IMR-90 (cell line): ENCODE measurements around the gene KCNAB3. TPM values are rescaled to one million over a fixed set of nuclear protein-coding genes. Genes with fewer than 3 reads are reported as not detected.

ENCODE experiments used
- ATAC-seq: fragments of 200-7000 bp; cut with Tn5 transposase; 2 replicates; pipeline ENCODE4 v1.9.1; 2020; ENCODE audit warnings: low read depth, mild to moderate bottlenecking, moderate library complexity
- BruUV-seq: library from RNA; stranded (reverse); fragments of 400-500 nt; replicated peaks from 2 replicates; lab custom pipeline; 2021; lab: Mats Ljungman, UMichigan
- CTCF ChIA-PET: fragments of 300-600 bp; formaldehyde crosslinking; extraction: SDS; loops from one replicate; lab custom pipeline; 2021; ENCODE audit warnings: antibody characterized with exemption; lab: Yijun Ruan, JAX
- POLR2A ChIA-PET: fragments of 300-600 bp; sonication (Branson Sonifier 250); formaldehyde crosslinking; loops from one replicate; lab custom pipeline; 2022; ENCODE audit warnings: antibody characterized with exemption; ENCODE audit not compliant: unreplicated experiment; lab: Charles Lee
- DNase-seq: peaks from one replicate; pipeline ENCODE4 v3.0.0; 2013
- H2AFZ ChIP-seq: replicated peaks from 2 replicates; pipeline ENCODE3; 2013; ENCODE audit warnings: low read length, mild to moderate bottlenecking; ENCODE audit not compliant: poor library complexity
- H2AK5ac ChIP-seq: 2 replicates; pipeline ENCODE4 v1.6.1; 2013; ENCODE audit warnings: low read depth, low read length, inconsistent platforms
- H2AK9ac ChIP-seq: replicated peaks from 2 replicates; pipeline ENCODE3; 2013; ENCODE audit warnings: mild to moderate bottlenecking, low read depth, low read length, moderate library complexity; ENCODE audit not compliant: poor library complexity
- H2BK120ac ChIP-seq: 2 replicates; pipeline ENCODE4 v1.6.1; 2013; ENCODE audit warnings: low read depth, low read length, inconsistent platforms
- H2BK15ac ChIP-seq: 3 replicates; pipeline ENCODE4 v1.6.1; 2013; ENCODE audit warnings: low read depth, low read length, inconsistent platforms
- H2BK20ac ChIP-seq: 2 replicates; pipeline ENCODE4 v1.6.1; 2013; ENCODE audit warnings: low read depth, mild to moderate bottlenecking, inconsistent platforms, low read length, moderate library complexity
- H2BK5ac ChIP-seq: 2 replicates; pipeline ENCODE4 v1.6.1; 2013; ENCODE audit warnings: mild to moderate bottlenecking, low read depth, low read length, inconsistent platforms; ENCODE audit not compliant: poor library complexity, severe bottlenecking
- H3K14ac ChIP-seq: replicated peaks from 2 replicates; pipeline ENCODE4 v1.6.1; 2013; ENCODE audit warnings: low read depth, low read length, inconsistent platforms
- H3K18ac ChIP-seq: 2 replicates; pipeline ENCODE4 v1.6.1; 2013; ENCODE audit warnings: low read depth, low read length, control low read depth
- H3K23ac ChIP-seq: 2 replicates; pipeline ENCODE4 v1.6.1; 2013; ENCODE audit warnings: low read depth, low read length, inconsistent platforms
- H3K27ac ChIP-seq: 2 replicates; pipeline ENCODE4 v1.5.1; 2013; ENCODE audit warnings: mild to moderate bottlenecking, control low read depth, low read length; ENCODE audit not compliant: insufficient read depth
- H3K27me3 ChIP-seq: 2 replicates; pipeline ENCODE4 v1.6.1; 2013; ENCODE audit warnings: low read length; ENCODE audit not compliant: control insufficient read depth, insufficient read depth
- H3K36me3 ChIP-seq: 2 replicates; pipeline ENCODE4 v1.6.1; 2013; ENCODE audit warnings: low read length, mixed read lengths; ENCODE audit not compliant: control insufficient read depth, insufficient read depth
- H3K4ac ChIP-seq: 2 replicates; pipeline ENCODE4 v1.6.1; 2013; ENCODE audit warnings: low read depth, low read length, inconsistent platforms
- H3K4me1 ChIP-seq: 2 replicates; pipeline ENCODE4 v1.6.1; 2013; ENCODE audit warnings: low read length, mixed read lengths; ENCODE audit not compliant: control insufficient read depth, insufficient read depth
- H3K4me2 ChIP-seq: 2 replicates; pipeline ENCODE4 v1.6.1; 2013; ENCODE audit warnings: low read depth, mild to moderate bottlenecking, control low read depth, low read length, moderate library complexity
- H3K4me3 ChIP-seq: 2 replicates; pipeline ENCODE4 v1.5.1; 2013; ENCODE audit warnings: low read depth, mild to moderate bottlenecking, control low read depth, low read length, moderate library complexity; ENCODE audit not compliant: insufficient read depth
- H3K56ac ChIP-seq: 2 replicates; pipeline ENCODE4 v1.6.1; 2013; ENCODE audit warnings: low read length, inconsistent platforms; ENCODE audit not compliant: insufficient read depth; ENCODE audit errors: extremely low read depth
- H3K79me1 ChIP-seq, 2 experiments: 2 replicates each; pipeline ENCODE4 v1.6.1; 2013; ENCODE audit warnings: low read length in 2 of 2, inconsistent platforms in 1 of 2, low read depth in 1 of 2
- H3K9ac ChIP-seq: 2 replicates; pipeline ENCODE4 v1.6.1; 2013; ENCODE audit warnings: low read depth, low read length, control low read depth
- H3K9me1 ChIP-seq: 2 replicates; pipeline ENCODE4 v1.6.1; 2013; ENCODE audit warnings: low read length, inconsistent platforms; ENCODE audit not compliant: insufficient read depth
- H3K9me3 ChIP-seq: 2 replicates; pipeline ENCODE4 v1.6.1; 2013; ENCODE audit warnings: low read length; ENCODE audit not compliant: control insufficient read depth, insufficient read depth
- H4K20me1 ChIP-seq: 2 replicates; pipeline ENCODE4 v1.6.1; 2013; ENCODE audit warnings: low read length, inconsistent platforms; ENCODE audit not compliant: insufficient read depth
- H4K5ac ChIP-seq: 2 replicates; pipeline ENCODE4 v1.6.1; 2013; ENCODE audit warnings: mild to moderate bottlenecking, low read depth, low read length, control low read depth
- H4K8ac ChIP-seq, 2 experiments: 2 replicates each; pipeline ENCODE4 v1.6.1; 2013; ENCODE audit warnings: low read depth in 2 of 2, low read length in 2 of 2, control low read depth in 1 of 2, inconsistent platforms in 1 of 2
- H4K91ac ChIP-seq: 2 replicates; pipeline ENCODE4 v1.6.1; 2013; ENCODE audit warnings: low read depth, low read length, inconsistent platforms; ENCODE audit not compliant: insufficient read depth
- BHLHE40 ChIP-seq: fragments of 150-350 bp; IDR thresholded peaks from 2 replicates; pipeline ENCODE4 v1.6.1; 2016; ENCODE audit warnings: mild to moderate bottlenecking, low read depth, low read length
- MAFK ChIP-seq: IDR thresholded peaks from 2 replicates; pipeline ENCODE4 v1.6.1; 2012; ENCODE audit warnings: low read depth, low read length, improper control_type of control experiment
- MXI1 ChIP-seq: IDR thresholded peaks from 2 replicates; pipeline ENCODE4 v1.6.1; 2012; ENCODE audit warnings: low read depth, mild to moderate bottlenecking, low read length, moderate library complexity, borderline replicate concordance
- POLR2A ChIP-seq: IDR thresholded peaks from 2 replicates; pipeline ENCODE4 v1.6.1; 2012; ENCODE audit warnings: mild to moderate bottlenecking, low read depth, low read length
- WGBS, 2 experiments: methylation state at CpG; one replicate each; pipeline versions ENCODE4 v1.1.5 to v1.1.7; 2013; ENCODE audit warnings: missing lambda C conversion rate in 2 of 2; ENCODE audit not compliant: insufficient read length in 1 of 2; ENCODE audit errors: extremely low coverage in 2 of 2; 5-methylcytosine and 5-hydroxymethylcytosine counted together
- dilution Hi-C: fragments of 300-500 bp; cut with HindIII; formaldehyde crosslinking; loops from one replicate; pipeline ENCODE4 v1.14.3; 2018; ENCODE audit warnings: low sequenced_read_pairs; ENCODE audit not compliant: unreplicated experiment
- in situ Hi-C: fragments of 300-500 bp; cut with MboI; formaldehyde crosslinking; loops from 3 replicates; pipeline ENCODE4 v1.14.3; 2019; ENCODE audit warnings: low sequenced_read_pairs, inconsistent platforms, mixed read lengths
- intact Hi-C: fragments of 100-400 bp; cut with micrococcal nuclease; formaldehyde crosslinking; loops from 2 replicates; pipeline ENCODE4 v1.10.0; 2022
- polyA plus RNA-seq, 3 experiments: library from polyadenylated mRNA; depleted of rRNA; stranded (reverse); fragments of >200 nt; gene quantifications; 2 replicates each; pipeline ENCODE4 v1.2.3, GENCODE V29; 2012; ENCODE audit warnings: low replicate concordance in 1 of 3
- total RNA-seq: library from RNA; depleted of rRNA; stranded (reverse); fragments of >200 nt; gene quantifications from 2 replicates; pipeline ENCODE4 v1.2.3, GENCODE V29; 2012
- TF ChIP-seq, protein P1 (sequence below): fragments of 150-350 bp; IDR thresholded peaks from 2 replicates; pipeline ENCODE4 v1.6.1; 2016; ENCODE audit warnings: low read depth, mild to moderate bottlenecking, low read length, moderate library complexity, borderline replicate concordance
- TF ChIP-seq, protein P2 (sequence below): conservative IDR thresholded peaks from 2 replicates; pipeline ENCODE4 v1.5.1; 2012; ENCODE audit warnings: mild to moderate bottlenecking, low read depth, low read length, improper control_type of control experiment

KCNAB3 gene
- total and polyA plus RNA-seq, 2 of the 4 experiments (the other 2 are of a cell fraction) = 0.36 to 4.2 TPM

DNA sequence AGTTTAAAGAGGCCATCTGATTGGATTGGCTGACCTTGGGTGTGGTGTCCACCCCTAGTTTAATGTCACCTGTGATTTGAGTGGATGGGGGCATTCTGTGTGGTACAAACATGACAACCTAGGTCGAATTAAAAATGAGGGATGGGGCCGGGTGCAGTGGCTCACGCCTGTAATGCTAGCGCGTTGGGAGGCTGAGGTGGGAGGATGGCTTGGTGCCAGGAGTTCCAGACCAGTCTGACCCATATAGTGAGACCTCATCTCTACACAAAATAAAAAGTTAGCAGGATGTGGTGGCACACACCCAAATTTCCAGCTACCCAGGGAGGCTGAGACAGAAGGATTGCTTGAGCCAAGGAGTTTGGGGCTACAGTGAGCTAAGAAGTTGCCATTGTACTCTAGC is 16.8 kb upstream of the KCNAB3 start:
- Histone ChIP-seq H3K36me3 (peaks cover 55% of the 10 kb centered on the region), H2BK20ac (no peak overlapping the region), H4K5ac (no peak overlapping the region), H3K4me2 (no peak overlapping the region), H3K9me1 (no peaks in the 10 kb centered on the region), H2AK9ac (no peak overlapping the region), H4K8ac (no peak overlapping the region), H4K91ac (no peak overlapping the region), H2BK5ac (no peak overlapping the region), H2BK15ac (no peak overlapping the region), H2BK120ac (no peak overlapping the region), H3K4me3 (no peak overlapping the region), H3K14ac (no peak overlapping the region), H2AK5ac (no peak overlapping the region), H3K23ac (no peak overlapping the region), H3K4me1 (no peaks in the 10 kb centered on the region), H3K56ac (no peak overlapping the region), H3K27me3 (no peaks in the 10 kb centered on the region), H4K20me1 (no peaks in the 10 kb centered on the region), H3K18ac (no peak overlapping the region), H3K79me1 (no peaks in the 10 kb centered on the region; a peak in 1 of 4 replicates), H3K9me3 (no peaks in the 10 kb centered on the region), H3K9ac (no peak overlapping the region), H3K4ac (no peak overlapping the region), H3K27ac (no peak overlapping the region), H2AFZ (no peak overlapping the region)
- in situ Hi-C loops (no loop called here), dilution Hi-C loops (no loop called here), intact Hi-C loops (no loop called here)
- ATAC-seq = no peak
- TF ChIP-seq MAFK (no peak), POLR2A (no peak), BHLHE40 (no peak), MXI1 (no peak)
- TF ChIP-seq, protein P1, sequence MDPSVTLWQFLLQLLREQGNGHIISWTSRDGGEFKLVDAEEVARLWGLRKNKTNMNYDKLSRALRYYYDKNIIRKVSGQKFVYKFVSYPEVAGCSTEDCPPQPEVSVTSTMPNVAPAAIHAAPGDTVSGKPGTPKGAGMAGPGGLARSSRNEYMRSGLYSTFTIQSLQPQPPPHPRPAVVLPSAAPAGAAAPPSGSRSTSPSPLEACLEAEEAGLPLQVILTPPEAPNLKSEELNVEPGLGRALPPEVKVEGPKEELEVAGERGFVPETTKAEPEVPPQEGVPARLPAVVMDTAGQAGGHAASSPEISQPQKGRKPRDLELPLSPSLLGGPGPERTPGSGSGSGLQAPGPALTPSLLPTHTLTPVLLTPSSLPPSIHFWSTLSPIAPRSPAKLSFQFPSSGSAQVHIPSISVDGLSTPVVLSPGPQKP = no peak
- TF ChIP-seq, protein P2, sequence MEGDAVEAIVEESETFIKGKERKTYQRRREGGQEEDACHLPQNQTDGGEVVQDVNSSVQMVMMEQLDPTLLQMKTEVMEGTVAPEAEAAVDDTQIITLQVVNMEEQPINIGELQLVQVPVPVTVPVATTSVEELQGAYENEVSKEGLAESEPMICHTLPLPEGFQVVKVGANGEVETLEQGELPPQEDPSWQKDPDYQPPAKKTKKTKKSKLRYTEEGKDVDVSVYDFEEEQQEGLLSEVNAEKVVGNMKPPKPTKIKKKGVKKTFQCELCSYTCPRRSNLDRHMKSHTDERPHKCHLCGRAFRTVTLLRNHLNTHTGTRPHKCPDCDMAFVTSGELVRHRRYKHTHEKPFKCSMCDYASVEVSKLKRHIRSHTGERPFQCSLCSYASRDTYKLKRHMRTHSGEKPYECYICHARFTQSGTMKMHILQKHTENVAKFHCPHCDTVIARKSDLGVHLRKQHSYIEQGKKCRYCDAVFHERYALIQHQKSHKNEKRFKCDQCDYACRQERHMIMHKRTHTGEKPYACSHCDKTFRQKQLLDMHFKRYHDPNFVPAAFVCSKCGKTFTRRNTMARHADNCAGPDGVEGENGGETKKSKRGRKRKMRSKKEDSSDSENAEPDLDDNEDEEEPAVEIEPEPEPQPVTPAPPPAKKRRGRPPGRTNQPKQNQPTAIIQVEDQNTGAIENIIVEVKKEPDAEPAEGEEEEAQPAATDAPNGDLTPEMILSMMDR = no peak
- CTCF ChIA-PET = no interaction called here
- no peak for DNase-seq
- BruUV-seq = no TSS peak
- POLR2A ChIA-PET = interaction anchor here (0.6 kb wide), 1 partner anchor 15 kb away, joined by 9 read pairs; the partner anchor contains the start of gene TRAPPC1
- 100% methylated on average over 2 of the region's 5 CpGs; no CpG with 5 or more reads in 1 of the 2 experiments for WGBS, 2 experiments
